Calu3 (cell line): ENCODE data around the gene ACACB. TPM values are rescaled to one million over a fixed set of nuclear protein-coding genes. Genes with fewer than 3 reads are reported as not detected.

Experiments used
- BruUV-seq: library from RNA; stranded (reverse); fragments of 400-500 nt; replicated peaks from 2 replicates; lab custom pipeline; 2021; lab: Mats Ljungman, UMichigan
- CTCF ChIA-PET: fragments of 300-600 bp; sonication (Branson Sonifier 250); formaldehyde crosslinking; loops from one replicate; lab custom pipeline; 2022; ENCODE audit warnings: antibody characterized with exemption; lab: Charles Lee
- DNase-seq: peaks from one replicate; pipeline ENCODE4 v3.0.0; 2022
- H3K27ac Mint-ChIP-seq: one replicate; pipeline ENCODE4 v1.8.0; 2022; ENCODE audit warnings: mixed read lengths; ENCODE audit not compliant: unreplicated experiment
- H3K27me3 Mint-ChIP-seq: one replicate; pipeline ENCODE4 v1.8.0; 2022; ENCODE audit warnings: mixed read lengths; ENCODE audit not compliant: unreplicated experiment
- H3K36me3 Mint-ChIP-seq: one replicate; pipeline ENCODE4 v1.8.0; 2022; ENCODE audit warnings: mild to moderate bottlenecking, moderate library complexity, mixed read lengths; ENCODE audit not compliant: insufficient read depth, unreplicated experiment
- H3K4me1 Mint-ChIP-seq: one replicate; pipeline ENCODE4 v1.8.0; 2022; ENCODE audit warnings: mild to moderate bottlenecking, low read depth, mixed read lengths; ENCODE audit not compliant: unreplicated experiment
- H3K4me3 Mint-ChIP-seq: one replicate; pipeline ENCODE4 v1.8.0; 2022; ENCODE audit warnings: mild to moderate bottlenecking, low read depth, moderate library complexity, mixed read lengths; ENCODE audit not compliant: unreplicated experiment
- H3K9me3 Mint-ChIP-seq: one replicate; pipeline ENCODE4 v1.8.0; 2022; ENCODE audit warnings: low read depth, mixed read lengths; ENCODE audit not compliant: unreplicated experiment
- CTCF ChIP-seq: fragments of 200-600 bp; IDR thresholded peaks from one replicate; pipeline ENCODE4 v1.8.0; 2022; ENCODE audit warnings: antibody characterized with exemption; ENCODE audit not compliant: unreplicated experiment
- intact Hi-C: fragments of 100-400 bp; cut with micrococcal nuclease; formaldehyde crosslinking; loops from one replicate; pipeline ENCODE4 v1.10.0; 2022; ENCODE audit not compliant: unreplicated experiment
- total RNA-seq: library from RNA; stranded (reverse); gene quantifications from 2 replicates; pipeline ENCODE4 v1.2.3, GENCODE V29; 2022

Gene ACACB
- total RNA-seq, 1 experiment from 2014 or later, result 6.2 TPM

DNA sequence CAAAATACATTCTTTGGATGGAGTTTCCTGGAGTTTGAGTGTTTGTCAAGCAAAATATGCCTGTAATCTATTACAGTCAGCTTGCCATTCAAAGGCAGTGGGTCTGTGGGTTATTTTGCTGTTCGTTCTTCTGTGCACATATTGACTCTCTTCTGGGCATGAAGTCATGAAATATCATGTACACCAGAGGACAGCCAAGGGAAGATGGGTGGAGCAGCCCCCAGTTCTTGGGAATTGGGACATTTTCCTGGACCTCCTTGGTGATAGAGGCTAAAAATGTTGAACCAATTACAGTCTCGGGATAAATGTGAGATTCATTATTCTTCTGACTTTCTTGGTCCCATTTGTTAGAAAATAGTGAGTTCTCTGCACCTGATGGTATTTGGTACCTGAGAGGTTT lies 103.6 kb downstream of the ACACB start:
- no peak for DNase-seq
- no peaks in the 10 kb centered on the region for H3K36me3 Mint-ChIP-seq
- no peak for TF ChIP-seq CTCF
- BruUV-seq, result no TSS peak
- H3K4me3 Mint-ChIP-seq, result no peak overlapping the region
- H3K27ac Mint-ChIP-seq, result no peak overlapping the region
- intact Hi-C loops, result no loop called here
- H3K4me1 Mint-ChIP-seq, result no peaks in the 10 kb centered on the region
- CTCF ChIA-PET, result interaction anchor here (0.6 kb wide), 1 partner anchor 97 kb away, joined by 6 read pairs; no protein-coding TSS in a partner anchor
- H3K9me3 Mint-ChIP-seq, result no peaks in the 10 kb centered on the region
- no peaks in the 10 kb centered on the region for H3K27me3 Mint-ChIP-seq

DNA sequence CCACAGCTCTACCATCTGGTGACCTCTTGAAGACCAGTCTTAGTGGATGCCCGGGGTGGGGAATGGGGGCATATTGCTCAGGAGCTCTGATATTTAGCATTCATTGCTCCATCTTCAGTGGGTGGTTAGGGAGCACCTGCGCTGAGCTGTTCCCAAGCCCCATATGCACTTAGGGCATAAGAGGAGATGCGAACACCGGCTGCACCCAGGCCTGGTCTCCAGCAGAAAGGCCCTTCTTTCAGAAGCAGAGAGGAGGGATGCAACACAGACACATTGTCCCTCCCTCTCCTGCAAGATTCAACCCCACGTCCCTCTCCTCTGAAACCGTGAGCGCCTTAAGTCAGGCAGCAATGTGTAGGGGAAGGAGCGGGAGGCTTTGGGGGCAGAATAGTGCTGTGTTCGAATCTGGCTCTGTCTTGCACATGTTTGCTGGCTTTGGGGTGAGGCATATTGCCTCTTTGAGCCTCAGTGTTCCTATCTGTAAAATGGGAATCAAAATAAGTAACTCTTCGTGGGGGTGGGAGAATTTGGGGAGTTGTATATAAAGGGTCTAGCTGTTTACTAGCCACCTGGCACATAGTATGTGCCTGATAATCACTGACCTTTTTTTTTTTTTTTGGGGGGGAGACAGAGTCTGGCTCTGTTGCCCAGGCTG lies 105.0 kb downstream of the ACACB start:
- H3K27ac Mint-ChIP-seq, result no peak overlapping the region
- H3K36me3 Mint-ChIP-seq, result no peaks in the 10 kb centered on the region
- no peak for TF ChIP-seq CTCF
- H3K4me1 Mint-ChIP-seq, result no peaks in the 10 kb centered on the region
- intact Hi-C loops, result no loop called here
- CTCF ChIA-PET, result interaction anchor here (0.6 kb wide), 1 partner anchor 710 kb away, joined by 4 read pairs; no protein-coding TSS in a partner anchor
- DNase-seq, result no peak
- BruUV-seq, result no TSS peak
- no peak overlapping the region for H3K4me3 Mint-ChIP-seq
- H3K9me3 Mint-ChIP-seq, result no peaks in the 10 kb centered on the region
- H3K27me3 Mint-ChIP-seq, result no peaks in the 10 kb centered on the region

- H3K4me3 Mint-ChIP-seq, result no peak overlapping the region
- TF ChIP-seq CTCF, result no peak
- no peaks in the 10 kb centered on the region for H3K27me3 Mint-ChIP-seq
- CTCF ChIA-PET, result no interaction called here
- H3K36me3 Mint-ChIP-seq, result no peaks in the 10 kb centered on the region
- no peak overlapping the region for H3K27ac Mint-ChIP-seq
- no peak for DNase-seq
- BruUV-seq, result no TSS peak
- no peaks in the 10 kb centered on the region for H3K4me1 Mint-ChIP-seq
- H3K9me3 Mint-ChIP-seq, result no peaks in the 10 kb centered on the region
- intact Hi-C loops, result no loop called here
These were observed 105.7 kb downstream of the ACACB start for GRCh38 chr12:109222062-109222461.

DNA sequence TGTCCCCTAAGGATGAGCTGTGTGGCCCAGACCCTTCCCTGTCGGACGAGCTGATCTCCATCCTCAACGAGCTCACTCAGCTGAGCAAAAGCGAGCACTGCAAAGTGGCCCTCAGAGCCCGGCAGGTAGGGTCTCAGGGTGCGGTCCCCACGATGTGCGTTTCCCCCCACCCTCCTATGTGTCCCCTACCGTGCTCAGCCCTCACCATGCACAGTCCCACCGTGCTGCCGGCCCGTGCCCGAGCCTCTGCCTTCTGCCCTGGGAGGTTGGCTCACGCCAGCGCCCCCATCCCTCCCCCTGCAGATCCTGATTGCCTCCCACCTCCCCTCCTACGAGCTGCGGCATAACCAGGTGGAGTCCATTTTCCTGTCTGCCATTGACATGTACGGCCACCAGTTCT lies 106.1 kb downstream of the ACACB start:
- intact Hi-C loops, result no loop called here

More for the DNA sequence above, 106.1 kb downstream of the ACACB start:
- TF ChIP-seq CTCF, result no peak
- Mint-ChIP-seq H3K27ac (no peak overlapping the region), H3K36me3 (no peaks in the 10 kb centered on the region), H3K27me3 (no peaks in the 10 kb centered on the region), H3K4me1 (no peaks in the 10 kb centered on the region), H3K9me3 (no peaks in the 10 kb centered on the region), H3K4me3 (no peak overlapping the region)
- BruUV-seq, result no TSS peak
- no peak for DNase-seq
- CTCF ChIA-PET, result no interaction called here
